Measurements from ENCODE around the gene CACNA1G.

CACNA1G gene

DNA sequence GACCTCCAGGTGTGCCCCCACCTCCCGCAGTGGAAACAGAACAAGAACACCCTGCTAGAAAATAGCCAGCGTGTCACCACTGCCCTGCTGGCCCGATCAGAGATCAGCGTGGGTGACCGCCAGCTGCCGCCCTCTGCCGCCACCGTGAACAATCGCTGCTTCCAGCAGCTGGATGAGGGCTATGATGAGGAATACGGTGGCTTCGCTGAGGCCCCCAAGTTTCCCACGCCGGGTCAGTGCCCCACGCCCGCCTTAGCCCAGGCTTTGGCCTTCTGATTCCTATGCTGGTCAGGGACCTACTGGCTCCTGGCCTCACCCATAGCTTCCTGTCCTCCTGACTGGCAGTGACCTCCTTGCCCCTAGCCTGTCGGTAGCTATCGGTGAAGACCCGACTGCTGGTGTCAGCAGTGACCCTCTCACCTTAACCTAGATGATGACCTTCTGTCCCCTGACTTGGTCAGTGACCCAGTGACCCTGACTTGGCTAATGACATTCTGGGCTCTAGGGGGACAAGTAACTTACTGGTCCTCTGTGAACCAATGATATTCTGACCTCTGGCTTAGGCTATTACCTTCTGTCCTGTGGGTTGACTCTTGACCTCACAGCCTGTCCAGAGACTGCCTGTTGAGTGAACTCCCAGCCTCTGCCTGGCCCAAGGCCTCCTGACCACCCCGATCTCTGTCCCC is 11.1 kb upstream of the CACNA1G start:
- no peak for DNase-seq

DNA sequence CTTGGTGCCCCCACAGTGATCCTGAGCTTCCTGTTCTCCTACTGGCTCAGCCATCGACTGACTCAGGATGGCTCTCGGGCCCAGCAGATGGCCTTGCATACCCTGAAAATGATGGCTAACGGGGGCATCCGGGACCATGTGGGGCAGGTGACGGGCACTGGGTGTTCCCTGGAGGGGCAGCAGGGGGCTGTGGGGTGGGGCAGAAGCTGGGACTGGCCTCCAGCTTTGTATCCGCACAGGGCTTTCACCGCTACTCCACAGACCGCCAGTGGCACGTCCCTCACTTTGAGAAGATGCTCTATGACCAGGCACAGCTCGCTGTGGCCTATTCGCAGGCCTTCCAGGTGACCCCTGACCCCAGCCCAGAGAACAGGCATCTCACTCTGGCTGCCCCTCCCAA is 10.5 kb upstream of the CACNA1G start:
- no peak for DNase-seq

DNA sequence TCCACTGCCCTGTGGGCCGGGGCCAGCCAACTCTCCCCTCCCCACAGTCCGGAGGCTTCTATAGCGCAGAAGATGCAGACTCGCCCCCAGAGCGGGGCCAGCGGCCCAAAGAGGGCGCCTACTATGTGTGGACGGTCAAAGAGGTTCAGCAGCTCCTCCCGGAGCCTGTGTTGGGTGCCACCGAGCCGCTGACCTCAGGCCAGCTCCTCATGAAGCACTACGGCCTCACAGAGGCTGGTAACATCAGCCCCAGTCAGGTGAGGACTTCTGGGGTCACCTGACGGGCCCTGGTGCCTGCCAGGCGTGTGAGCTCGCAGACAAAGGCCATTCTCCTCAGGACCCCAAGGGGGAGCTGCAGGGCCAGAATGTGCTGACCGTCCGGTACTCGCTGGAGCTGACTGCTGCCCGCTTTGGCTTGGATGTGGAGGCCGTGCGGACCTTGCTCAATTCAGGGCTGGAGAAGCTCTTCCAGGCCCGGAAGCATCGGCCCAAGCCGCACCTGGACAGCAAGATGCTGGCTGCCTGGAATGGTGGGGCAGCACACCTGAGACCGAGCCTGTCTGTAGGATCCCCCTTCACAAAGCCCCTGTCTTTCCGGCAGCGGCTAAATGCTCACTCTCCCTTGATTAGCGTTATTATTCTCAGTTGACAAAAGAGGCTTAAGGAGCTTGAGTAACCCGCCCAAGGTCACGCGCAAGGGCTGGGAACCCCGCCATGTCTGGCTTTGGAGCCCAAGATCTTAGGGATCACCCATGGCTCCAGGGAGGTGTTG is 9.7 kb upstream of the CACNA1G start:
- no peak for DNase-seq

DNA sequence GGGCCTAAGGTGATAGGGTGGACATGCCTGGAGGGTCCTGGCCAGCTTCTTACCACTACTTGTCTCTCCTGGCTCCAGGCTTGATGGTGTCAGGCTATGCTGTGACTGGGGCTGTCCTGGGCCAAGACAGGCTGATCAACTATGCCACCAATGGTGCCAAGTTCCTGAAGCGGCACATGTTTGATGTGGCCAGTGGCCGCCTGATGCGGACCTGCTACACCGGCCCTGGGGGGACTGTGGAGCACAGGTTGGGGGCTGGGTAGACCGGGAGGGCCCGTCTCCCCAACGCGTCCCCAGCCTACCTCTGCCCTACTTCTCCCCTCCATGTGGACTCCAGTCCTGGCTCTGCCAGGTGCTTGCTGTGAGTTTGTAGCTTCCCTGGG is 9.1 kb upstream of the CACNA1G start:
- DNase-seq = no peak

DNA sequence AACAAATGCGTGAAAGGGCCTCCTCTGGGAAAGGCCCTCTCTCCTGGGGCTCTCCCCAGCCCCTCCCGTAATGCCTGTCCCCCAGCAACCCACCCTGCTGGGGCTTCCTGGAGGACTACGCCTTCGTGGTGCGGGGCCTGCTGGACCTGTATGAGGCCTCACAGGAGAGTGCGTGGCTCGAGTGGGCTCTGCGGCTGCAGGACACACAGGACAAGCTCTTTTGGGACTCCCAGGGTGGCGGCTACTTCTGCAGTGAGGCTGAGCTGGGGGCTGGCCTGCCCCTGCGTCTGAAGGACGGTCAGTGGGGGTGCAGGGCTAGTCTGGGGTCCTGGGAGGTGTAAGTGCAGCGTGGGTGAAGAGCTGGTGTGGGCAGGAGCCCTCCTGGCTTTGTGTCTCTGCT is 8.6 kb upstream of the CACNA1G start:
- no peak for DNase-seq

DNA sequence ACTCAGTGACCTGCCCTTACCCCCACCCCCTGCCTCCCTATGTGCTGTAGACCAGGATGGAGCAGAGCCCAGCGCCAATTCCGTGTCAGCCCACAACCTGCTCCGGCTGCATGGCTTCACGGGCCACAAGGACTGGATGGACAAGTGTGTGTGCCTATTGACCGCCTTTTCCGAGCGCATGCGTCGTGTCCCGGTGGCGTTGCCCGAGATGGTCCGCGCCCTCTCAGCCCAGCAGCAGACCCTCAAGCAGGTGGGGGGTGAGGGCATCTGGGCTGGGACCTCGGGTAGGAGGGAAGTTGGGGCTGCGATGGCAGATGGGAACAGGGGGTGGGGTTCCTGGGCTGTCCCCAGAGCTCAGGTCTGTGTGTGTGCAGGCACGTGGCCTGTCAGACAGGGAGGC is 6.3 kb upstream of the CACNA1G start:
- no peak for DNase-seq

DNA sequence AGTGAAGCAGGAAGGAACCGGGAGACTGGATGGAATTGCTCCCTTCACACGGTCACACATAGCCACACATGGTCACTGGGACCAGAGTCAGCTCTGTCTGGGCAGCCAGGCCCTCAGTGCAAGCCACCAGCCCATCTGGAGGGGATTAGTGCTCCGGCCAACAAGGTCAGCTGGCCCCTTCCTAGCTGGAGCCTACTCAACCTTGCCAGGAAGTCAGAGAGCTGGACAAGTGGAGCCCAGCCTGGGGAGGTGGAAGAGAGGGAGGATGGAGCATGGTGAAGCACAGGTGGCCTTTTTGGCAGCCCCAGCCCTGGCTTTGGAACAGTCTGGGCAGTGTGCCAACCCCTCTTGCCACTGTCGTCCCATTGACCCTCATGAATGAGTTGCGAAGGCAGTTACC is 3.7 kb upstream of the CACNA1G start:
- no peak for DNase-seq

DNA sequence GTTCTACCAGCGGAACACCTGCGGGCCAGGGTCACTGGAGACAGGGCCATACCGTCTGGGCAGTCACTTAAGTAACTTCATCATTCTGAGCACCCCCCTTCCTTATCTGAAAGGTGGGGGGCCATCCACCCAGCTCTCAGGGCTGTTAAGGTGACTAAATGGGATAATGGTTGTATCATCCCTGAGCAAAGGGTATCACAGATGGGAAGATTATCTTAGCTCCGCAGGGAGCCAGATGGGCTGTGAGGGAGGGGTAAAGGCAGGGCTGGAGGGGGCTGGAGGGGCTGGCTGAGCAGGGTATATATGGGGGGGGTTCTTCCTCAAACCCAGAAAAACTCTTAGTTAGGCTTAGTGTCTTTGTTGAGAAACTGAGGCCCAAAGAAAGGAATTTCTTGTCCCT is 2.9 kb upstream of the CACNA1G start:
- DNase-seq = no peak

DNA sequence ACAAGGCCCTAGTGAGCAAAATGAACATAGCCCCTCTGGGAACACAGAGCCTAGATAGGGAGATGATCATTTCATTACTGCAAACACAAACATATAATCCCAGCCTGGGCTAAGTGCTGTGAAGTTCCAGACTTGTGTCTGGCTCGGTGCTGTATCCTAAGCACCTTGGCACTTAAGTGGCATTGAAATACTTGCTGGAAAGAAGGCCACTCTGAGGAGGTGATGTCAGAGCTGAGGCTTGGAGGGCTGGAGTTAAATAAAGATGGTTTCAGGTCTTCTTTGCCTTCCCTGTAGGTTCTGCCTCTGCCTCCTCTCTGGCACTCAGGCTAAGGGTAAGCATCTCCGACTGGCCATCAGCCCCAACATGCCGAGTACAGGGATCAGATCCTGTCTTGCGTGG is 2.4 kb upstream of the CACNA1G start:
- no peak for DNase-seq

DNA sequence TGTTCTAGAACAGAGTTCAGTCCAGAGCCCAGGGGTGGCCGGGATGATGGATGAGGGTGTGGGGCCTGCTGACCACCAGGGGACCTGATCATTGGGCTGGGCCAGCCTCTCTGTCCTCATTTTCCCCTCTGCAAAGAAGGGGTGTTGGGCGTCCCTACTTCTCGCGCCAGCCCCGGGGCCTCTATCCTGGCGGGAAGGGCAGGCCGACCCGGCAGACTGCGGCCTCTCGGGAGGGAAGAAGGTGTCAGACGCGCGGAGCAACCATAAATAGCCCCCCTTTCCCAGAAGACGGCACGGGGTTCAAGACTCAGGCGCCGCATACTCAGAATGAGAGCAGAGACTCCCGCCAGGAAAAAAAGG is 2.0 kb upstream of the CACNA1G start:
- DNase-seq = no peak

DNA sequence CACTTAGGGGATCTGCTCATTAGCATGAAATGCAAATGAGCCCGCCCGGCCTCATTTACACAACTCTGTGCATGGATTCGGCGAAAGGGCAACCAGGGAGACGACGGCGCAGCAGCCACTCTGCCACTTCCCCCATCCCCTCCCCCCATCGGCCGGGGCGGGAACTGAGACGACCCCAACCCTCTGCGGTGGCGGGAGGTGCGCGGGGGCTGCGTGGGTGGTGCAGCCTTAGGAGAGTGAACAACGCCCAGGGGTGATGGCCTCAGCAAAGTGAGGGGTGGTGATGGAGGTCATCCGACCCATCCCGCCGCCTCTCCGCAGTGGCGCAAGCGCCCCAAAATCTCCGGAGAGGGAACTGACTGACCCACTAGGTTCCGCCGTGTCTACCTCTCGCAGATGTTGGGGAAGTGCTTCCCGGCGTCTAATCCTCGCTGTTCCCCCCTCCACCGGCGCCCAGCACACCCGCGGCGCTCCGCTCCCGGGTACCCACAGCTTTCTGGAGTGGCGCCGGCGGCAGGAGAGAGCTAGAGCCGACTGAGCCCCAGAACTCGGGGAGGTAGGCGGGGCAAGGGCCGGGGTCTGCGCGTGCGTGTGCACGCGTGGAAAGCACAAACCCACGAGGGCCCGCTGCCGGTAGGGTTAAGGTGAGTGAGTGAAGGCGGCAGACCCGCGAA is 1.4 kb upstream of the CACNA1G start:
- DNase-seq = no peak

DNA sequence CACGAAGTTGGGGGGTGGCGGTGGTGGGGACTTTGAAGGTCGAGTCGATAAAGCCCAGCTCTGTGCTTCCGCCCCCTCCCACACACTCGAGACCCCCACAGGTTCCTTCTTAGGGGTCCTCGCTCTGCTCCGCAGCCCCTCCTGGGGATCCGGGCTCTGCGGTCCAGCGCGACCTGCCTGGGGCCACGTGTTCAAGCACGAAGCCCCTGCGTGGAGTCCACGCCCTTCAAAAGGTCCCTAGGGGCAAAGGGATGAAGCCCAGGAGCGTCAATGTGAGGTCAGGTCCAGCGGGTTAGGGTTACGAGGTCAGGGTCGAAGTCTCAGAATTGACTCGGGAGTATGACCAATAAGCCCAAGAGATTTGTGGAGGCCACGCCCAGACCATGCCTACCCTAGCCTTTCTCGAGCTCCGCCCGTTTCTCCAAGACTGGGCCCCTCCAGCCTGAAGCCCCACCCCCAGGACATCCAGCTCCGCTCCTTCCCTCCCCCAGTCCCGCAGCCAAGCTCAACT is 786 bp upstream of the CACNA1G start:
- DNase-seq = peak; percentile 27

DNA sequence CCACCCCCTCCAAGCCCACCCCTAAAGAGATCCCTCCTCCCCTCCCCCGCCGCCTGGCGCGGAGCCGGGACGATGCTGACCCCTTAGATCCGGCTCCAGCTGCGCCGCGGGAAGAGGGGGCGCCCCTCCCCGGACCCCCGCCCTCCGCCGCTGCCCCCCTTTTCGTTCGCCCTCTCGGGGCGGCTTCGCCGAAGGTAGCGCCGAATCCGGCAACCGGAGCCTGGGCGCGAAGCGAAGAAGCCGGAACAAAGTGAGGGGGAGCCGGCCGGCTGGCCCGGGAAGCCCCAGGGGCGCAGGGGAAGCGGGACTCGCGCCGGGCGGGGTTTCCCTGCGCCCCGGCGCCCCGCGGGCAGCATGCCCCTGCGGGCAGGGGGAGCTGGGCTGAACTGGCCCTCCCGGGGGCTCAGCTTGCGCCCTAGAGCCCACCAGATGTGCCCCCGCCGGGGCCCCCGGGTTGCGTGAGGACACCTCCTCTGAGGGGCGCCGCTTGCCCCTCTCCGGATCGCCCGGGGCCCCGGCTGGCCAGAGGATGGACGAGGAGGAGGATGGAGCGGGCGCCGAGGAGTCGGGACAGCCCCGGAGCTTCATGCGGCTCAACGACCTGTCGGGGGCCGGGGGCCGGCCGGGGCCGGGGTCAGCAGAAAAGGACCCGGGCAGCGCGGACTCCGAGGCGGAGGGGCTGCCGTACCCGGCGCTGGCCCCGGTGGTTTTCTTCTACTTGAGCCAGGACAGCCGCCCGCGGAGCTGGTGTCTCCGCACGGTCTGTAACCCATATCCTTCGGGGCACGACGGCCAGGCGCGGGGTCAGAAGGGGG is 623 bp downstream of the CACNA1G start:
- DNase-seq = no peak

DNA sequence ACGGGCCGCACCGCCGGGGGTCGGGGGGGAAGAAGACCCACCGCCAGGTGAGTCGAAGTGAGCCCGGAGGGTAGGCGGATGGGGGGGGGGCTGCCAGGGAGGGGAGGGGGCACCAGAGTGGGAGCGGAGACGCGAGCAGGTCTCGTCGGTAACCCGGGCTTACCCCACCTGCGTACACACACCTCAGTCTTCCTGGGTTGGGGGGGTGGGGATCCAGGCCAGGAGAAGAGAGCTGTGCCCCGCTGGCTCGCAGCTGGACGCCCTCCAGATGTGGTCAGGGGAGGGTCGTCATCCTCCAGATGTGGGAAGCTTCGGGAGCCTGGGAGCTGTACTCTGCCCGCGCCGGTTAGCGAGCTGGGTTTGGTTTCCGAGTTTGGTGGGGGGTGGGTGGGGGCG is 1.2 kb downstream of the CACNA1G start:
- DNase-seq = no peak

DNA sequence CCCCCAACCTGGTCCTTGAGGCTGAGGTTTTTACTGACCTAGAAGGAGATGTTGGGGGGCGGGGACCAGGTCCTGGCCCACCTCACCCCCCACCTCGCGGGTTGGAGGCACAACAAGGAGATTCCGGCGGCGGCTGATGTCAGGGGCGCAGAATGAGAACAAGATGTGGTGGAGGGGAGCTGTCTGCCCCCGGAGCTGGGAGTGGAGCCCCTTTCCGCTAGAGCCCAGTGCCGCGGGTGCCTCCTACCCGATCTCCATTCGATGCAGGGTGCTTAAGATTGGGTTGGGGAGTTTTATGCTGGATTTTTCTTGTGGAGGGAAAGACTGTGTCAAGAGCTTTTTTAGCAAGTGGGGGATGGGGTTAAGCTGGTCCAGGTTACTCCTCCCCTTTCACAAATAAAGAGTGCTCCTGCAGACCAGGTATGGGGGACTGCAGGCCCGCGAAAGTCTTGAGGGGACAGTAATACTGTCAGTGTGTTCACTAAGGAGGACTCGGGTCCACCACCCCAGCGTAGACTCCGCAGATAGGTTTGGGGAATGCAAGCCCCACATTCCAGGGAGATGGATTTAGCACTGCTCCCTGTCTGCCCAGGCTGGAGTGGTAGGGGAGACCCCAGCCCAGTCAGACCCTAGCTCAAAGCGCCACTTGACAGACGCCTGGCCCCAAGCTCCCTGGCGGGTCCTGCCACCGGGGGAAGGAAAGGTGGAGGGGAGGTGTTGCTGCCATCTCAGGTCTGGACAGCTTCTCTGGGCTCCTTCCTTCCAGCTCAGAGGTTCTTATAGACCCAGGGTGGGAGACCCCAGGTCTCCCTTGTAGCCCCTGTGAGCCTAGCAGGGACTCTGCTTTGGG is 2.0 kb downstream of the CACNA1G start:
- no peak for DNase-seq

DNA sequence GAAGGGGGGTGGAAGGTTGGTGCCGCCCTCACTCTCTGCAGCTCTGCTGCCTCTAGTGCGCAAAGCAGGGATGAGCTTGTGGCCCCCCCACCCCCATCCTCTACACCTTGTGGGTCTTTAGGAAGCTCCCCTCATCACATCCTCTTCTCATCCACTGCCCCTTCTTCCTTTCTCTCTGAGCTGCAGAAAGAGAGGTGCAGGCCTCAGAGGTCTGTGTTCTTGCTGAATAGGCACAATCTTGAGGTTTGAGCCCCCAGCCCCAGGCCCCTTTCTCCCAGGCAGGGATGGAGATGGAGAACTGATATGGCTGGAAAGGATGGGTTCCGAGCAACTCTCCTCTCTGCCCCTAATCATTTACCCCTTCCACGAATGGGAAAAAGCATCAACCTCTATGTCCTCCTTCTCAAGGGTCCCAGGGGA is 2.6 kb downstream of the CACNA1G start:
- no peak for DNase-seq

DNA sequence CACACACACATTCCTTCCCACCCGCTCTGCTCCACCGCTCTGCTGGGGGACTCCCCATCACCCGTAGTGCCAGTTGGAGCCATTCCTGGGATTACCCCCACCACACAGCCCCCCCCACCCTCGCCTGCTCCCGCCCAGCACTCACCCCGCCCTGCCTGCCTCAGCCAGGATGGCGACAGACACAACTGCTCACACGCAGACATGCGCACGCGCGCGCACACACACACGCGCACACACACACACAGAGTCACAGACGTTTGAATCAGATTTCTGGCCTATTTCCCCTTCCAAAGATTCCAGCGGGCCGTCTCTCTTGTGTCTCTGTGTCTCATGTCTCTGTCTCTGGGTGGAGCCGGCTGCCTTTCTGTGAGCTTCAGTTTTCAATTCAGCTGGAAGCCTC is 4.4 kb downstream of the CACNA1G start:
- no peak for DNase-seq

DNA sequence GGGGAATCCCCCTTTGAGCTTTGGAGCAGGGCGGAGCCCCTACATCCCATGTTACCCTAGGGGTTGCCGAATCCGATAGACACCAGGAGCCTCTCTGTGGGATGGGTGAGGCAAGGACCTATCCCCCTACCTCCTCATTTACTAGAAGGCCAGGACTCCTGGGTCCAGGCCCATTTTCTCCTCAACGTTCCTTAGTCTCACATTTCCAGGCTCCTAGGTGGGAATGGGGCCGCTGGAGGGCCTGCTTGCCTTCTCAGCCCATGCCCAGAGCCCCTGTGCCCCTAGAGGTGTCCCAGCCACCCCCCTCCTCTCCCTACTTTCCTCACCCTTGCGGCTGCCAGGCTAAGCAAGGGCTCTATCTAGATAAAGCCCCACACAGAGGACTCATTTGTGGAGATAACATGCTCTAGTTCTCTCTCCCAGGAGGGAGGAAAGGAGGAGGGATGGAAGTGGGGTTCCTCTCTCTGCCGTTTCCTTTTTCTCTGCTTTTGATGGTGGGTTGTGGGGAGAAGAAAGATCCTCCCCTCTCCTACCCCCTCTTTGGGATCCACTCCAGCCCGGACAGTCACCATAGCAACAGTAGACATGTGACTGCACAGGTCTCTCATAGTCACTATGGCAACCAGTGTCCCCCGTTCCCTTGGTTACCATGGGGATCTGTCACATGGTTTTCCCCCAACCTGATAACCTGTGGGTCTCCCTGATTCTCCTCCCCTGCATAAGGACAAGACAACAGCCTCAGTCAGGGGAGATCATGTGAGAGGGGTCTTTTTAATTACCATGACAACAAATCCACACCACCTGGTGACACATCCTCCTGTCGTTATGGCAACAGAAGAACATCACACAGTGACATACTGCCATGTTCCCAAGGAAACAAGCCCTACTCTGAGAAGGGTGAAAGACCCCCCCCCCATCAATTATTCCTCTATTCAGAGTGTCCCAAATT is 5.2 kb downstream of the CACNA1G start:
- peak; percentile 39 for DNase-seq

DNA sequence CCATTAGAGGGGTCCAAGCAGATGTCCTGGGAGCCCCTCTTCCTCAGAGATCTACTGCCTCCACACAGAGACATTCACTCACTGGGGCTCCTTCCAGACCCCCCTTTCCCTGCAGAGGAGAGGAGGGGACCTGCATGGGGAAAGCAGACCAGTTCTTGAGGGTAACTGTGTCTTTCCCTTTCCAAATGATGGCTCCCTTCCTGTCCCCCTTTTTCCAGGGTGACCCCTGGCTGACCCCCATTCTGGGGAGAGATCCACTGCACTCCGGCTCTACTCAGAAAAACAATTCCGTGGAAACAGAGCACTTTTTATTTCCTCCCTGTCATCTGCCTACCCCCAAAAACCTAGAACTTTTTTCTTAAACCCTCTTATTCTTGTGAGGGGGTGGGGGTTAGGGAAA is 6.4 kb downstream of the CACNA1G start:
- no peak for DNase-seq

DNA sequence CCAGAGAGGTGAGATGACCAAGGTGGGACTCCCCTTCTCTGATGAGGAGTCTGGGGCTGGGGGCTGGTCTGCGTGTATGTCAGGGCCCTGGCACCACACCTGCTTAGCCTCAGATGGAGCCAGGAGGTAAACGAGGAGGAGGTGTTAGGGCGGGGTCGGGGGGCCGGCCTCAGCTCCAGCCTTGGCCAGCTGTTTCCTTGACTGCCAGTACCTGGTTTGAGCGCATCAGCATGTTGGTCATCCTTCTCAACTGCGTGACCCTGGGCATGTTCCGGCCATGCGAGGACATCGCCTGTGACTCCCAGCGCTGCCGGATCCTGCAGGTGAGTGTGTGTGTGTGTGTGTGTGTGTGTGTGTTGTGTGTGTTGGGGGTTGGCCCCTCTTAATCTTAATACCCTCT is 8.1 kb downstream of the CACNA1G start:
- no peak for DNase-seq

DNA sequence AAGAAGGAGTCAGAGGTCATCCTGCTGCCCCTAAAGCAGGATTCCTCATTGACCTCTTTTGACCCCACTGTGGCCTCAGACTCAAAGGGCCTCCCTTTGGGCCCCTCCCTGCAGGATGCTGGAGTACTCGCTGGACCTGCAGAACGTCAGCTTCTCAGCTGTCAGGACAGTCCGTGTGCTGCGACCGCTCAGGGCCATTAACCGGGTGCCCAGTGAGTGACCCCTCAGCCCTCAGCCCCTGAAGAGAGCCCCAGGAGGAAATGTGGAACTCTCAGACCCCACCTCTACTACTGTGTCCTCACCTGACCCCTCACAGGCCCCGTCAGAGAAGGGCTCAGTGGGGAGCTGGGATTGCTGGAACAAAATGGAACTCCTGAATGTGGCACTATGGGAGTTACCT is 9.1 kb downstream of the CACNA1G start:
- DNase-seq = no peak
